ENCODE measurements around the gene IKZF5. TPM values are rescaled to one million over a fixed set of nuclear protein-coding genes. Genes with fewer than 3 reads are reported as not detected.

IKZF5 gene
- total RNA-seq, 1 donor from 2014 or later = 9.5 TPM

Other genes starting within 250 kb of the IKZF5 start
- 2.4 TPM for gene CUZD1, start 162.9 kb downstream of the IKZF5 start, total RNA-seq (ENCODE audit: unreplicated experiment)
- gene FAM24B, start 129.2 kb downstream of the IKZF5 start, total RNA-seq (ENCODE audit: unreplicated experiment) = 15.9 TPM
- gene FAM24A, start 98.2 kb downstream of the IKZF5 start, total RNA-seq (ENCODE audit: unreplicated experiment) = not detected
- 14.0 TPM for gene C10orf88, start 54.6 kb downstream of the IKZF5 start, total RNA-seq (ENCODE audit: unreplicated experiment)
- 3.8 TPM for gene PSTK, start 28.4 kb downstream of the IKZF5 start, total RNA-seq (ENCODE audit: unreplicated experiment)
- 9.9 TPM for gene ACADSB, start 211 bp upstream of the IKZF5 start, total RNA-seq (ENCODE audit: unreplicated experiment)
- gene HMX3, start 127.2 kb upstream of the IKZF5 start, total RNA-seq (ENCODE audit: unreplicated experiment) = not detected
- not detected for gene HMX2, start 139.3 kb upstream of the IKZF5 start, total RNA-seq (ENCODE audit: unreplicated experiment)
- gene BUB3, start 145.6 kb upstream of the IKZF5 start, total RNA-seq (ENCODE audit: unreplicated experiment) = 81.1 TPM